Gastroesophageal sphincter (tissue), 4 donors: ENCODE results near the gene AMBN. TPM values are rescaled to one million over a fixed set of nuclear protein-coding genes. Genes with fewer than 3 reads are reported as not detected.

Source experiments
- ATAC-seq: fragments of 150-250 bp; one replicate; pipeline ENCODE4 v1.9.1; 2016; ENCODE audit warnings: mild to moderate bottlenecking, moderate library complexity
- H3K27ac ChIP-seq, 4 donors: fragments of 200-600 bp; sonication (generic) in 3 of 4; 1 replicate in 3 of 4; 2 replicates in 1 of 4; pipeline ENCODE4 v1.5.1; 2016 to 2019
- H3K27me3 ChIP-seq: fragments of 200-600 bp; sonication (generic); one replicate; pipeline ENCODE4 v1.5.1; 2019
- H3K36me3 ChIP-seq, 2 donors: fragments of 200-600 bp; sonication (generic); one replicate each; pipeline ENCODE4 v1.5.1; 2019; ENCODE audit warnings: control low read depth in 1 of 2
- H3K4me1 ChIP-seq, 3 donors: fragments of 200-600 bp; sonication (generic); 1 replicate in 2 of 3; 2 replicates in 1 of 3; pipeline ENCODE4 v1.5.1; 2016 to 2019; ENCODE audit warnings: control low read depth in 2 of 3
- H3K4me3 ChIP-seq, 2 donors: fragments of 200-600 bp; sonication (generic); one replicate each; pipeline ENCODE4 v1.5.1; 2019; ENCODE audit warnings: mild to moderate bottlenecking in 1 of 2, moderate library complexity in 1 of 2
- H3K9me3 ChIP-seq, 3 donors: fragments of 200-600 bp; sonication (generic); one replicate each; pipeline ENCODE4 v1.5.1; 2017 to 2019; ENCODE audit warnings: control low read depth in 2 of 3
- CTCF ChIP-seq, 4 experiments: fragments of 200-600 bp in 2 of 4; fragments of 450-650 bp in 2 of 4; sonication (generic) in 1 of 4; IDR thresholded peaks; one replicate each; pipeline ENCODE4 v1.5.1; 2017 to 2019; ENCODE audit warnings: antibody characterized with exemption in 4 of 4, mild to moderate bottlenecking in 2 of 4, moderate library complexity in 2 of 4
- EP300 ChIP-seq: sonication (generic); formaldehyde crosslinking; IDR thresholded peaks from one replicate; pipeline ENCODE4 v1.6.1; 2017; ENCODE audit warnings: antibody characterized with exemption, mild to moderate bottlenecking
- POLR2A ChIP-seq, 2 donors: fragments of 450-650 bp; IDR thresholded peaks; one replicate each; pipeline ENCODE4 v1.6.1; 2017; ENCODE audit warnings: antibody characterized with exemption in 2 of 2, mild to moderate bottlenecking in 2 of 2, moderate library complexity in 1 of 2
- POLR2AphosphoS5 ChIP-seq: sonication (generic); formaldehyde crosslinking; IDR thresholded peaks from one replicate; pipeline ENCODE4 v1.6.1; 2017; ENCODE audit warnings: antibody characterized with exemption
- WGBS, 2 donors: methylation state at CpG; one replicate each; pipeline ENCODE4 v1.1.5; 2018; ENCODE audit warnings: low coverage in 1 of 2; 5-methylcytosine and 5-hydroxymethylcytosine counted together
- total RNA-seq, 4 donors: library from RNA; depleted of rRNA; stranded (reverse); fragments of >200 nt; gene quantifications; one replicate each; pipeline ENCODE4 v1.1.0, GENCODE V29; 2016

The AMBN gene
- total RNA-seq, 4 donors from 2014 or later, result not detected

GRCh38 chr4:70606459-70606858 lies 14.4 kb downstream of the AMBN start:
- no peak for TF ChIP-seq CTCF (IDR thresholded peaks at IDR 0.05)
- no peak for TF ChIP-seq POLR2AphosphoS5
- TF ChIP-seq POLR2A (IDR thresholded peaks at IDR 0.05), result no peak
- no peak for TF ChIP-seq EP300
- no peaks in the 10 kb centered on the region for H3K4me1 ChIP-seq
- no peaks in the 10 kb centered on the region for H3K9me3 ChIP-seq
- no peaks in the 10 kb centered on the region for H3K36me3 ChIP-seq
- no peak overlapping the region for H3K4me3 ChIP-seq
- ATAC-seq, result no peak
- 93 to 95% methylated on average over 3 to 4 of the region's 8 CpGs for WGBS, 2 donors
- H3K27ac ChIP-seq, result no peak overlapping the region
- peaks cover 10% of the 10 kb centered on the region for H3K27me3 ChIP-seq

- H3K4me1 ChIP-seq, result no peaks in the 10 kb centered on the region
- no peaks in the 10 kb centered on the region for H3K9me3 ChIP-seq
- TF ChIP-seq EP300 (no peak), POLR2A (IDR thresholded peaks at IDR 0.05) (no peak), POLR2AphosphoS5 (no peak), CTCF (IDR thresholded peaks at IDR 0.05) (no peak)
- ATAC-seq, result no peak
- H3K4me3 ChIP-seq, result no peak overlapping the region
- H3K27me3 ChIP-seq, result peaks cover 16% of the 10 kb centered on the region
- no peaks in the 10 kb centered on the region for H3K36me3 ChIP-seq
- no peak overlapping the region for H3K27ac ChIP-seq
- WGBS, 2 donors, result 75 to 97% methylated on average over 2 to 3 of the region's 3 CpGs
These were observed 15.3 kb downstream of the AMBN start for GRCh38 chr4:70607334-70607853.

- Histone ChIP-seq H3K9me3 (no peaks in the 10 kb centered on the region), H3K4me3 (no peak overlapping the region), H3K27ac (no peak overlapping the region), H3K36me3 (no peaks in the 10 kb centered on the region), H3K27me3 (peaks cover 16% of the 10 kb centered on the region), H3K4me1 (peaks cover 0 to 7% (median 0%) of the 10 kb centered on the region in 3 donors)
- ATAC-seq, result no peak
- TF ChIP-seq POLR2AphosphoS5, result no peak
- TF ChIP-seq POLR2A (IDR thresholded peaks at IDR 0.05), result no peak
- no peak for TF ChIP-seq CTCF (IDR thresholded peaks at IDR 0.05)
- WGBS, 2 donors, result 37 to 73% methylated on average over 2 of the region's 2 CpGs
These were observed 16.3 kb downstream of the AMBN start for GRCh38 chr4:70608324-70608723.

GRCh38 chr4:70613306-70614183 lies 21.5 kb downstream of the AMBN start:
- no peak for TF ChIP-seq POLR2AphosphoS5
- TF ChIP-seq POLR2A (IDR thresholded peaks at IDR 0.05), result no peak
- TF ChIP-seq CTCF (IDR thresholded peaks at IDR 0.05), result no peak
- no peak for TF ChIP-seq EP300
- Histone ChIP-seq H3K9me3 (no peaks in the 10 kb centered on the region), H3K27ac (no peak overlapping the region), H3K27me3 (peaks cover 16% of the 10 kb centered on the region), H3K4me1 (peaks cover 0 to 14% (median 0%) of the 10 kb centered on the region in 3 donors), H3K36me3 (no peaks in the 10 kb centered on the region), H3K4me3 (peak overlapping the region in 1 of 2 donors; percentile 6)
- 14 to 15% methylated on average over 9 of the region's 9 CpGs for WGBS, 2 donors
- peak; percentile 36 for ATAC-seq

- TF ChIP-seq CTCF (IDR thresholded peaks at IDR 0.05) (no peak), POLR2A (IDR thresholded peaks at IDR 0.05) (no peak), POLR2AphosphoS5 (no peak), EP300 (no peak)
- Histone ChIP-seq H3K27me3 (peaks cover 16% of the 10 kb centered on the region), H3K36me3 (no peaks in the 10 kb centered on the region), H3K9me3 (no peaks in the 10 kb centered on the region), H3K4me1 (peaks cover 0 to 14% (median 0%) of the 10 kb centered on the region in 3 donors), H3K4me3 (peak overlapping the region in 1 of 2 donors; percentile 6), H3K27ac (no peak overlapping the region)
- 60 to 92% methylated on average over 2 to 3 of the region's 3 CpGs for WGBS, 2 donors
- no peak for ATAC-seq
These were observed 22.1 kb downstream of the AMBN start for GRCh38 chr4:70614184-70614555.
